Panc1 (cell line): ENCODE measurements around the gene FAM117B. TPM values are rescaled to one million over a fixed set of nuclear protein-coding genes. Genes with fewer than 3 reads are reported as not detected.

Experiments
- ATAC-seq: fragments of 200-7000 bp; cut with Tn5 transposase; 2 replicates; pipeline ENCODE4 v1.9.1; 2020; ENCODE audit warnings: mild to moderate bottlenecking, moderate library complexity
- BruUV-seq: library from RNA; stranded (reverse); fragments of 400-500 nt; replicated peaks from 2 replicates; lab custom pipeline; 2021; lab: Mats Ljungman, UMichigan
- CTCF ChIA-PET: fragments of 300-600 bp; sonication (Branson Sonifier 250); formaldehyde crosslinking; loops from one replicate; lab custom pipeline; 2022; ENCODE audit warnings: antibody characterized with exemption; lab: Charles Lee
- POLR2A ChIA-PET: fragments of 300-600 bp; sonication (Branson Sonifier 250); formaldehyde crosslinking; loops from one replicate; lab custom pipeline; 2022; ENCODE audit warnings: antibody characterized with exemption; lab: Charles Lee
- DNase-seq: peaks from one replicate; pipeline ENCODE4 v3.0.0-alpha.2; 2010; ENCODE audit warnings: low read depth, low spot score
- H3K27ac ChIP-seq: 2 replicates; pipeline ENCODE4 v1.5.1; 2011; ENCODE audit warnings: mild to moderate bottlenecking, low read length, inconsistent platforms
- H3K27me3 ChIP-seq: fragments of 200-500 bp; sonication (Bioruptor generic); 2 replicates; pipeline ENCODE4 v1.6.0; 2014; ENCODE audit warnings: low read length, inconsistent platforms; ENCODE audit not compliant: control insufficient read depth, insufficient read depth
- H3K36me3 ChIP-seq: fragments of 200-500 bp; sonication (Bioruptor generic); 2 replicates; pipeline ENCODE4 v1.5.1; 2014; ENCODE audit warnings: inconsistent platforms, mild to moderate bottlenecking, low read length, moderate library complexity; ENCODE audit not compliant: control insufficient read depth, insufficient read depth
- H3K4me1 ChIP-seq: 2 replicates; pipeline ENCODE4 v1.5.1; 2011; ENCODE audit warnings: inconsistent platforms, mild to moderate bottlenecking, low read length, moderate library complexity; ENCODE audit not compliant: control insufficient read depth, insufficient read depth
- H3K4me3 ChIP-seq, 2 experiments: 2 replicates each; pipeline ENCODE4 v1.5.1; 2011 to 2012; ENCODE audit warnings: low read depth in 2 of 2, low read length in 2 of 2, mild to moderate bottlenecking in 2 of 2, inconsistent platforms in 1 of 2, moderate library complexity in 1 of 2
- H3K9me3 ChIP-seq: fragments of 200-500 bp; sonication (Bioruptor generic); 2 replicates; pipeline ENCODE4 v1.5.1; 2014; ENCODE audit warnings: low read depth, mild to moderate bottlenecking, inconsistent platforms, low read length, moderate library complexity; ENCODE audit not compliant: control insufficient read depth, insufficient read depth
- CTCF ChIP-seq: fragments of 450-650 bp; IDR thresholded peaks from 2 replicates; pipeline ENCODE4 v1.5.1; 2017; ENCODE audit warnings: mild to moderate bottlenecking
- POLR2AphosphoS5 ChIP-seq: IDR thresholded peaks from 2 replicates; pipeline ENCODE4 v1.6.1; 2012; ENCODE audit warnings: mild to moderate bottlenecking, low read depth, low read length, moderate library complexity
- REST ChIP-seq, 2 experiments: IDR thresholded peaks; 2 replicates each; pipeline ENCODE4 v1.6.1; 2011 to 2012; ENCODE audit warnings: low read depth in 2 of 2, control low read depth in 1 of 2, low read length in 1 of 2, mild to moderate bottlenecking in 1 of 2, moderate library complexity in 1 of 2; ENCODE audit not compliant: insufficient read depth in 1 of 2
- SIN3A ChIP-seq: IDR thresholded peaks from 2 replicates; pipeline ENCODE4 v1.6.1; 2012; ENCODE audit warnings: low read depth, mild to moderate bottlenecking, low read length, moderate library complexity, borderline replicate concordance; ENCODE audit not compliant: insufficient read depth
- TCF7L2 ChIP-seq: IDR thresholded peaks from 2 replicates; pipeline ENCODE4 v1.6.1; 2011; ENCODE audit warnings: mild to moderate bottlenecking, low read depth, low read length, inconsistent platforms
- in situ Hi-C: cut with HindIII; loops from 2 replicates; pipeline ENCODE4 v1.10.0; 2016; ENCODE audit warnings: low sequenced_read_pairs, low pct_unique_long_range_greater_than_20kb
- intact Hi-C: fragments of 100-400 bp; cut with micrococcal nuclease; formaldehyde crosslinking; loops from one replicate; pipeline ENCODE4 v1.10.0; 2022; ENCODE audit not compliant: unreplicated experiment
- total RNA-seq: library from RNA; stranded (reverse); gene quantifications from one replicate; pipeline ENCODE4 v1.2.1, GENCODE V29; 2021; ENCODE audit not compliant: unreplicated experiment

The FAM117B gene
- total RNA-seq, 1 experiment from 2014 or later = 7.8 TPM

DNA sequence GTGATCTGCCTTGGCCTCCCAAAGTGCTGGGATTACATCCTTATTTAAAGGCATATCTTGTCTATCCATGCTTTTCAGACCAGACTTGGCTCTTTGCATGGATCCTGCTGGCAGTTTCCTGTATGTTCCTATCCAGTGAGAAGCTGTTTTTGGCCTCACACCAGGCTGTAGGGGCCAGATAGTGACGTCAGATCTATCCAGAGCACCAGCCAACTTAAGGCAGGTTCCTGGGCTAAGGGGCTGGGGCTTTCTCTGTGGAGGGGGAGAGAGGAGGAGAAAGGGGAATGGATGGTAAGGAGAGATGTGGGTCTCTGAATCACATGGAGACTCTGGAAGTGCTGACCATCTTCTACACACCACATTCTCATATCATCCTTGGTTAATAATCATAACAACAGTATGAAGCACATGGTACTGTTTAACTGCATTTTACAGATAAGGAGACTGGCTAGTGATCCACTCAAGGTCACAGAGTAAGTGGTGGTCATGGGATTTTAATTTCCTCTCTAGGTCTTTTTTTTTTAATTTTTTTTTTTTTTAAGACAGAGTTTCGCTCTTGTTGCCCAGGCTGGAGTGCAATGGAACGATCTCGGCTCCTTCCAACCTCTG, 2.0 kb upstream of the FAM117B start:
- no peaks in the 10 kb centered on the region for H3K27me3 ChIP-seq
- H3K4me1 ChIP-seq = peaks cover 12% of the 10 kb centered on the region
- DNase-seq (no peak), ATAC-seq (no peak)
- intact Hi-C loops = no loop called here
- in situ Hi-C loops = no loop called here
- TF ChIP-seq SIN3A = no peak
- no peak overlapping the region for H3K4me3 ChIP-seq
- H3K9me3 ChIP-seq = no peaks in the 10 kb centered on the region
- ChIA-PET POLR2A (interaction anchor here (0.7 kb wide), 1 partner anchor 31 kb away, joined by 5 read pairs; no protein-coding TSS in a partner anchor), CTCF (no interaction called here)
- no TSS peak for BruUV-seq
- no peaks in the 10 kb centered on the region; the same call in 1 of the 2 replicates for H3K36me3 ChIP-seq
- H3K27ac ChIP-seq = no peak overlapping the region

DNA sequence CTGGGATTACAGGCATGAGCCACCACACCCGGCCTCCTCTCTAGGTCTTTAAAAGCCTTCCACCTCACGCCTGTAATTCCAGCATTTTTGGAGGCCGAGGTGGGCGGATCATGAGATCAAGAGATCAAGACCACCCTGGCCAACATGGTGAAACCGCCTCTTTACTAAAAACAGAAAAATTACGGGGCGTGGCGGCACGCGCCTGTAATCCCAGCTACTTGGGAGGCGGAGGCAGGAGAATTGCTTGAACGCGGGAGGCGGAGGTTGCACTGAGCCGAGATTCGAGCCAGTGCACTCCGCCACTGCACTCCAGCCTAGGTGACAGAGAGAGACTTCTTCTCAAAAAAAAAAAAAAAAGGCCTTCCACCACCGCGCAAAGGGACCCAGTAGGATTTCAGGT, 1.3 kb upstream of the FAM117B start:
- Histone ChIP-seq H3K27ac (no peak overlapping the region), H3K4me3 (no peak overlapping the region), H3K4me1 (peaks cover 19% of the 10 kb centered on the region), H3K36me3 (no peaks in the 10 kb centered on the region; the same call in 1 of the 2 replicates), H3K9me3 (no peaks in the 10 kb centered on the region), H3K27me3 (no peaks in the 10 kb centered on the region)
- POLR2A ChIA-PET = interaction anchor here (0.7 kb wide), 1 partner anchor 32 kb away, joined by 5 read pairs; no protein-coding TSS in a partner anchor
- in situ Hi-C loops = no loop called here
- ATAC-seq (no peak), DNase-seq (no peak)
- CTCF ChIA-PET = no interaction called here
- intact Hi-C loops = no loop called here
- TF ChIP-seq SIN3A (no peak), POLR2AphosphoS5 (no peak), CTCF (no peak), REST (IDR thresholded peaks at IDR 0.05; ENCODE audit: insufficient read depth in 1 of 2, low read depth in 2 of 2, low read length in 1 of 2) (no peak), TCF7L2 (no peak)
- BruUV-seq = no TSS peak
